Muscle layer of duodenum (tissue), 2 donors: ENCODE data around the gene ACTR3C.

Source experiments
- H3K27ac ChIP-seq: one replicate; pipeline ENCODE4 v1.7.0; 2013; ENCODE audit warnings: mild to moderate bottlenecking, low read length
- H3K27me3 ChIP-seq: one replicate; pipeline ENCODE4 v1.7.0; 2013; ENCODE audit warnings: low read depth, mild to moderate bottlenecking, control low read depth, low read length
- H3K36me3 ChIP-seq, 2 donors: one replicate each; pipeline ENCODE4 v1.7.0; 2013; ENCODE audit warnings: low read length in 2 of 2, control low read depth in 1 of 2, mild to moderate bottlenecking in 1 of 2; ENCODE audit not compliant: insufficient read depth in 2 of 2, control insufficient read depth in 1 of 2
- H3K4me1 ChIP-seq, 2 donors: one replicate each; pipeline ENCODE4 v1.7.0; 2013; ENCODE audit warnings: low read length in 2 of 2, mild to moderate bottlenecking in 2 of 2, control low read depth in 1 of 2, moderate library complexity in 1 of 2; ENCODE audit not compliant: insufficient read depth in 2 of 2, control insufficient read depth in 1 of 2
- H3K4me3 ChIP-seq, 2 donors: one replicate each; pipeline ENCODE4 v1.7.0; 2013; ENCODE audit warnings: low read length in 2 of 2, low read depth in 1 of 2, mild to moderate bottlenecking in 1 of 2
- H3K9me3 ChIP-seq, 2 donors: one replicate each; pipeline ENCODE4 v1.7.0; 2013; ENCODE audit warnings: low read length in 2 of 2, control low read depth in 1 of 2, mild to moderate bottlenecking in 1 of 2; ENCODE audit not compliant: control insufficient read depth in 1 of 2
- donor health status: healthy.

ACTR3C gene

GRCh38 chr7:150365673-150366398 lies 42.5 kb upstream of the ACTR3C start:
- no peak overlapping the region for H3K4me3 ChIP-seq
- peaks cover 12 to 27% of the 10 kb centered on the region in 2 donors for H3K4me1 ChIP-seq
- H3K9me3 ChIP-seq: no peaks in the 10 kb centered on the region
- H3K27ac ChIP-seq: no peak overlapping the region
- peaks cover 3 to 5% of the 10 kb centered on the region in 2 donors for H3K36me3 ChIP-seq
- H3K27me3 ChIP-seq: no peaks in the 10 kb centered on the region

- no peaks in the 10 kb centered on the region for H3K27me3 ChIP-seq
- no peaks in the 10 kb centered on the region for H3K36me3 ChIP-seq
- peaks cover 6 to 22% of the 10 kb centered on the region in 2 donors for H3K4me1 ChIP-seq
- no peaks in the 10 kb centered on the region for H3K9me3 ChIP-seq
- H3K4me3 ChIP-seq: no peak overlapping the region
- H3K27ac ChIP-seq: no peak overlapping the region
Observed at GRCh38 chr7:150365194-150365593, 41.8 kb upstream of the ACTR3C start.

GRCh38 chr7:150363872-150364271 lies 40.5 kb upstream of the ACTR3C start:
- H3K4me3 ChIP-seq: no peak overlapping the region
- no peak overlapping the region for H3K27ac ChIP-seq
- H3K4me1 ChIP-seq: peaks cover 0 to 12% of the 10 kb centered on the region in 2 donors
- H3K36me3 ChIP-seq: no peaks in the 10 kb centered on the region
- H3K9me3 ChIP-seq: no peaks in the 10 kb centered on the region
- no peaks in the 10 kb centered on the region for H3K27me3 ChIP-seq

- H3K4me3 ChIP-seq: no peak overlapping the region
- no peaks in the 10 kb centered on the region for H3K9me3 ChIP-seq
- H3K27ac ChIP-seq: no peak overlapping the region
- no peaks in the 10 kb centered on the region for H3K36me3 ChIP-seq
- peaks cover 0 to 12% of the 10 kb centered on the region in 2 donors for H3K4me1 ChIP-seq
- no peaks in the 10 kb centered on the region for H3K27me3 ChIP-seq
Observed at GRCh38 chr7:150363370-150363769, 40.0 kb upstream of the ACTR3C start.

- H3K9me3 ChIP-seq: no peaks in the 10 kb centered on the region
- no peak overlapping the region for H3K4me3 ChIP-seq
- no peaks in the 10 kb centered on the region for H3K36me3 ChIP-seq
- H3K27ac ChIP-seq: no peak overlapping the region
- H3K4me1 ChIP-seq: peaks cover 0 to 6% of the 10 kb centered on the region in 2 donors
- H3K27me3 ChIP-seq: no peaks in the 10 kb centered on the region
Observed at GRCh38 chr7:150361807-150362621, 38.7 kb upstream of the ACTR3C start.

GRCh38 chr7:150361402-150361801 lies 38.1 kb upstream of the ACTR3C start:
- no peaks in the 10 kb centered on the region for H3K27me3 ChIP-seq
- H3K36me3 ChIP-seq: no peaks in the 10 kb centered on the region
- no peaks in the 10 kb centered on the region for H3K9me3 ChIP-seq
- peaks cover 0 to 6% of the 10 kb centered on the region in 2 donors for H3K4me1 ChIP-seq
- H3K27ac ChIP-seq: no peak overlapping the region
- no peak overlapping the region for H3K4me3 ChIP-seq

GRCh38 chr7:150360363-150361058 lies 37.2 kb upstream of the ACTR3C start:
- no peak overlapping the region for H3K27ac ChIP-seq
- H3K4me1 ChIP-seq: peaks cover 0 to 11% of the 10 kb centered on the region in 2 donors
- H3K9me3 ChIP-seq: no peaks in the 10 kb centered on the region
- no peaks in the 10 kb centered on the region for H3K27me3 ChIP-seq
- H3K4me3 ChIP-seq: no peak overlapping the region
- H3K36me3 ChIP-seq: no peaks in the 10 kb centered on the region

- peaks cover 0 to 18% of the 10 kb centered on the region in 2 donors for H3K4me1 ChIP-seq
- H3K4me3 ChIP-seq: no peak overlapping the region
- no peaks in the 10 kb centered on the region for H3K9me3 ChIP-seq
- no peaks in the 10 kb centered on the region for H3K27me3 ChIP-seq
- H3K27ac ChIP-seq: no peak overlapping the region
- no peaks in the 10 kb centered on the region for H3K36me3 ChIP-seq
Observed at GRCh38 chr7:150359622-150360362, 36.4 kb upstream of the ACTR3C start.

- Histone ChIP-seq H3K4me1 (peaks cover 0 to 22% of the 10 kb centered on the region in 2 donors), H3K4me3 (no peak overlapping the region), H3K36me3 (no peaks in the 10 kb centered on the region), H3K27me3 (no peaks in the 10 kb centered on the region), H3K27ac (no peak overlapping the region), H3K9me3 (no peaks in the 10 kb centered on the region)
Observed at GRCh38 chr7:150358988-150359621, 35.8 kb upstream of the ACTR3C start.

- Histone ChIP-seq H3K36me3 (no peaks in the 10 kb centered on the region), H3K27me3 (no peaks in the 10 kb centered on the region), H3K4me3 (no peak overlapping the region), H3K4me1 (peaks cover 0 to 22% of the 10 kb centered on the region in 2 donors), H3K9me3 (no peaks in the 10 kb centered on the region), H3K27ac (no peak overlapping the region)
Observed at GRCh38 chr7:150358433-150358832, 35.1 kb upstream of the ACTR3C start.
